Endothelial cell of umbilical vein (primary cell): ENCODE measurements around the gene NAP1L1. TPM values are rescaled to one million over a fixed set of nuclear protein-coding genes. Genes with fewer than 3 reads are reported as not detected.
"Not testable (repeated sequence)": the region's sequence is repeated elsewhere in the genome, so short reads cannot be mapped to it uniquely, and the experiment has no call there.

Source experiments
- BruUV-seq: library from RNA; stranded (reverse); fragments of 400-500 nt; replicated peaks from 2 replicates; lab custom pipeline; 2021; lab: Mats Ljungman, UMichigan
- CTCF ChIA-PET: fragments of 300-600, 350-600 bp; sonication (Branson Sonifier 250); formaldehyde crosslinking; loops from one replicate; lab custom pipeline; 2021; ENCODE audit warnings: antibody characterized with exemption, inconsistent platforms; lab: Charles Lee
- POLR2A ChIA-PET: fragments of 300-600, 350-600 bp; sonication (Branson Sonifier 250); formaldehyde crosslinking; loops from one replicate; lab custom pipeline; 2021; ENCODE audit warnings: antibody characterized with exemption, inconsistent platforms; lab: Charles Lee
- DNase-seq: peaks from one replicate; pipeline ENCODE4 v3.0.0-alpha.2; 2011; ENCODE audit warnings: low read depth, low spot score
- FAIRE-seq: peaks from 2 replicates; lab custom pipeline; 2011; peaks lifted over from hg19 to GRCh38; lab: Jason Lieb, UNC
- H2AFZ ChIP-seq: 2 replicates; pipeline ENCODE4 v1.6.0; 2012; ENCODE audit warnings: low read depth, low read length, control low read depth, inconsistent platforms
- H3K27ac ChIP-seq: 2 replicates; pipeline ENCODE4 v1.5.1; 2011; ENCODE audit warnings: low read depth, mild to moderate bottlenecking, control low read depth, low read length, moderate library complexity; ENCODE audit not compliant: insufficient read depth
- H3K27me3 ChIP-seq, 2 experiments: 2 replicates each; pipeline versions ENCODE4 v1.6.0 to v1.6.1; 2011; ENCODE audit warnings: low read length in 2 of 2, mixed read lengths in 1 of 2; ENCODE audit not compliant: control insufficient read depth in 2 of 2, insufficient read depth in 2 of 2
- H3K36me3 ChIP-seq, 2 experiments: 2 replicates in 1 of 2; 3 replicates in 1 of 2; pipeline ENCODE4 v1.5.1; 2011; ENCODE audit warnings: low read length in 2 of 2, mild to moderate bottlenecking in 1 of 2, moderate library complexity in 1 of 2; ENCODE audit not compliant: control insufficient read depth in 2 of 2, insufficient read depth in 2 of 2; ENCODE audit errors: extremely low read depth in 1 of 2
- H3K4me1 ChIP-seq: 3 replicates; pipeline ENCODE4 v1.5.1; 2011; ENCODE audit warnings: mild to moderate bottlenecking, low read length; ENCODE audit not compliant: control insufficient read depth, insufficient read depth; ENCODE audit errors: extremely low read depth
- H3K4me2 ChIP-seq: 2 replicates; pipeline ENCODE4 v1.6.1; 2011; ENCODE audit warnings: low read length, control low read depth, mixed read lengths; ENCODE audit not compliant: insufficient read depth
- H3K4me3 ChIP-seq, 3 experiments: fragments of 200-600 bp in 1 of 3; sonication (generic), shearing (Covaris generic) in 1 of 3; replicated peaks in 1 of 3; 2 replicates each; pipeline ENCODE4 v1.5.1; 2011 to 2016; ENCODE audit warnings: control low read depth in 3 of 3, low read length in 3 of 3, mild to moderate bottlenecking in 2 of 3, inconsistent platforms in 1 of 3, low read depth in 1 of 3, moderate library complexity in 1 of 3; ENCODE audit not compliant: insufficient read depth in 1 of 3
- H3K79me2 ChIP-seq: 2 replicates; pipeline ENCODE4 v1.6.0; 2012; ENCODE audit warnings: low read length, inconsistent platforms; ENCODE audit not compliant: control insufficient read depth, insufficient read depth
- H3K9ac ChIP-seq: replicated peaks from 2 replicates; pipeline ENCODE3; 2011; ENCODE audit warnings: low read length, control low read depth; ENCODE audit not compliant: insufficient read depth; ENCODE audit errors: extremely low read depth
- H3K9me1 ChIP-seq: replicated peaks from 3 replicates; pipeline ENCODE4 v1.6.0; 2011; ENCODE audit warnings: mild to moderate bottlenecking, low read length; ENCODE audit not compliant: control insufficient read depth, insufficient read depth; ENCODE audit errors: extremely low read depth
- H3K9me3 ChIP-seq: replicated peaks from 2 replicates; pipeline ENCODE4 v1.5.1; 2012; ENCODE audit warnings: low read length, inconsistent platforms; ENCODE audit not compliant: control insufficient read depth, insufficient read depth
- H4K20me1 ChIP-seq: replicated peaks from 2 replicates; pipeline ENCODE3; 2011; ENCODE audit warnings: mild to moderate bottlenecking, low read length; ENCODE audit not compliant: control insufficient read depth, insufficient read depth; ENCODE audit errors: extremely low read depth
- EZH2 ChIP-seq: IDR thresholded peaks from 2 replicates; pipeline ENCODE4 v1.6.1; 2012; ENCODE audit warnings: borderline replicate concordance, low read depth, mild to moderate bottlenecking, moderate library complexity, low read length, inconsistent platforms; ENCODE audit not compliant: severe bottlenecking
- FOS ChIP-seq: IDR thresholded peaks from 2 replicates; pipeline ENCODE4 v1.6.1; 2011; ENCODE audit warnings: mild to moderate bottlenecking, low read length, moderate library complexity, borderline replicate concordance; ENCODE audit not compliant: insufficient read depth
- GATA2 ChIP-seq: IDR thresholded peaks from 2 replicates; pipeline ENCODE4 v1.7.0; 2011; ENCODE audit warnings: low read depth, mild to moderate bottlenecking, moderate library complexity, mixed read lengths, low read length; ENCODE audit not compliant: insufficient read length, insufficient read depth
- JUN ChIP-seq: IDR thresholded peaks from 2 replicates; pipeline ENCODE4 v1.6.1; 2011; ENCODE audit warnings: borderline replicate concordance, low read depth; ENCODE audit not compliant: insufficient read length, insufficient read depth
- MYC ChIP-seq: IDR thresholded peaks from one replicate; pipeline ENCODE4 v1.6.1; 2011; ENCODE audit warnings: mild to moderate bottlenecking, low read depth, low read length
- dilution Hi-C: fragments of 300-500 bp; cut with MboI; formaldehyde crosslinking; loops from one replicate; pipeline ENCODE4 v1.15.0; 2019; ENCODE audit warnings: low sequenced_read_pairs; ENCODE audit not compliant: extremely low pct_ligation_motif_present
- intact Hi-C: fragments of 100-400 bp; cut with micrococcal nuclease; formaldehyde crosslinking; loops from one replicate; pipeline ENCODE4 v1.10.0; 2022
- polyA plus RNA-seq, 4 experiments: library from polyadenylated mRNA; depleted of rRNA in 3 of 4; stranded (reverse) in 3 of 4; unstranded in 1 of 4; fragments of >200 nt; gene quantifications; 2 replicates each; pipeline versions ENCODE4 v1.2.1 to v1.2.3, GENCODE V29; 2011 to 2012; ENCODE audit warnings: missing spikeins in 1 of 4
- total RNA-seq: library from RNA; stranded (reverse); gene quantifications from 2 replicates; pipeline ENCODE4 v1.2.3, GENCODE V29; 2021
- TF ChIP-seq, protein P1 (sequence below), 2 donors: IDR thresholded peaks; 1 replicate in 1 of 2; 2 replicates in 1 of 2; pipeline ENCODE4 v1.5.1; 2011; ENCODE audit warnings: low read length in 2 of 2, mild to moderate bottlenecking in 2 of 2, moderate library complexity in 2 of 2, control low read depth in 1 of 2, inconsistent platforms in 1 of 2, low read depth in 1 of 2; ENCODE audit not compliant: insufficient read depth in 1 of 2; ENCODE audit errors: extremely low read depth in 1 of 2

Gene NAP1L1
- total and polyA plus RNA-seq, 2 donors (not counting 3 experiments of a cell fraction or from before 2014, with no cell fraction given), result 127 to 649 TPM

GRCh38 chr12:75990189-75990912 lies 94.1 kb downstream of the NAP1L1 start:
- H4K20me1 ChIP-seq, result no peaks in the 10 kb centered on the region
- no peak overlapping the region for H3K4me3 ChIP-seq
- intact Hi-C loops (no loop called here), dilution Hi-C loops (no loop called here)
- H3K79me2 ChIP-seq, result no peaks in the 10 kb centered on the region
- DNase-seq (no peak), FAIRE-seq (no peak)
- no peaks in the 10 kb centered on the region for H3K9me3 ChIP-seq
- H3K27ac ChIP-seq, result no peak overlapping the region
- no TSS peak for BruUV-seq
- H3K9ac ChIP-seq, result no peak overlapping the region
- no peak for TF ChIP-seq FOS
- no peak for TF ChIP-seq GATA2
- TF ChIP-seq EZH2, result no peak
- TF ChIP-seq JUN, result no peak
- TF ChIP-seq, protein P1, sequence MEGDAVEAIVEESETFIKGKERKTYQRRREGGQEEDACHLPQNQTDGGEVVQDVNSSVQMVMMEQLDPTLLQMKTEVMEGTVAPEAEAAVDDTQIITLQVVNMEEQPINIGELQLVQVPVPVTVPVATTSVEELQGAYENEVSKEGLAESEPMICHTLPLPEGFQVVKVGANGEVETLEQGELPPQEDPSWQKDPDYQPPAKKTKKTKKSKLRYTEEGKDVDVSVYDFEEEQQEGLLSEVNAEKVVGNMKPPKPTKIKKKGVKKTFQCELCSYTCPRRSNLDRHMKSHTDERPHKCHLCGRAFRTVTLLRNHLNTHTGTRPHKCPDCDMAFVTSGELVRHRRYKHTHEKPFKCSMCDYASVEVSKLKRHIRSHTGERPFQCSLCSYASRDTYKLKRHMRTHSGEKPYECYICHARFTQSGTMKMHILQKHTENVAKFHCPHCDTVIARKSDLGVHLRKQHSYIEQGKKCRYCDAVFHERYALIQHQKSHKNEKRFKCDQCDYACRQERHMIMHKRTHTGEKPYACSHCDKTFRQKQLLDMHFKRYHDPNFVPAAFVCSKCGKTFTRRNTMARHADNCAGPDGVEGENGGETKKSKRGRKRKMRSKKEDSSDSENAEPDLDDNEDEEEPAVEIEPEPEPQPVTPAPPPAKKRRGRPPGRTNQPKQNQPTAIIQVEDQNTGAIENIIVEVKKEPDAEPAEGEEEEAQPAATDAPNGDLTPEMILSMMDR (IDR thresholded peaks at IDR 0.05; ENCODE audit: extremely low read depth in 1 of 2, insufficient read depth in 1 of 2, low read depth in 1 of 2, low read length in 2 of 2), result no peak
- no peak for TF ChIP-seq MYC
- no peaks in the 10 kb centered on the region for H3K4me1 ChIP-seq
- H3K9me1 ChIP-seq, result no peaks in the 10 kb centered on the region
- CTCF ChIA-PET, result no interaction called here
- H3K4me2 ChIP-seq, result no peak overlapping the region
- H2AFZ ChIP-seq, result no peak overlapping the region
- no peaks in the 10 kb centered on the region for H3K36me3 ChIP-seq
- no peaks in the 10 kb centered on the region for H3K27me3 ChIP-seq
- POLR2A ChIA-PET, result no interaction called here

DNA sequence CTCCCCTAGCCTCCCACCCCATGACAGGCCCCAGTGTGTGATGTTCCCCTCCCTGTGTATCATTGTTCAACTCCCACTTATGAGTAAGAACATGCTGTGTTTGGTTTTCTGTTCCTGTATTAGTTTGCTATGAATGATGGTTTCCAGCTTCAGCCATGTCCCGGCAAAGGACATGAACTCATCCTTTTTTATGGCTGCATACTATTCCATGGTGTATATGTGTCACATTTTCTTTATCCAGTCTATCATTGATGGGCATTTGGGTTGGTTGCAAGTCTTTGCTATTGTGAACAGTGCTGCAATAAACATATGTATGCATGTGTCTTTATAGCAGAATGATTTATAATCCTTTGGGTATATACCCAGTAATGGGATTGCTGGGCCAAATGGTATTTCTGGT lies 96.8 kb downstream of the NAP1L1 start:
- BruUV-seq, H3K9me3 ChIP-seq, POLR2A ChIA-PET, CTCF ChIA-PET, H3K4me3 ChIP-seq, H3K4me2 ChIP-seq, intact Hi-C loops, H3K36me3 ChIP-seq, dilution Hi-C loops, H4K20me1 ChIP-seq, H3K79me2 ChIP-seq, FAIRE-seq, H3K9ac ChIP-seq, DNase-seq, H3K9me1 ChIP-seq, H3K27me3 ChIP-seq, H3K27ac ChIP-seq, H3K4me1 ChIP-seq, H2AFZ ChIP-seq: not testable (repeated sequence)

Other genes starting within 250 kb of the NAP1L1 start
- gene PHLDA1, start 52.9 kb downstream of the NAP1L1 start, total RNA-seq, result 26.8 and 30.8 TPM in 2 replicates
- 13.8 and 14.1 TPM in 2 replicates for gene PHLDA1, start 52.9 kb downstream of the NAP1L1 start, polyA plus RNA-seq